Psoas muscle (tissue), 8 donors: Measurements from ENCODE around the gene ELK1. TPM values are rescaled to one million over a fixed set of nuclear protein-coding genes. Genes with fewer than 3 reads are reported as not detected.

Experiments used
- ATAC-seq, 4 donors: fragments of 200-7000 bp; cut with Tn5 transposase; one replicate each; pipeline ENCODE4 v1.9.1; 2020; ENCODE audit warnings: moderate library complexity in 3 of 4, mild to moderate bottlenecking in 2 of 4
- DNase-seq, 2 donors: peaks; one replicate each; pipeline ENCODE4 v3.0.0-alpha.2; 2020
- H3K27ac ChIP-seq: fragments of 200-600 bp; one replicate; pipeline ENCODE4 v1.8.0; 2022
- H3K27me3 ChIP-seq, 3 donors: fragments of 200-600 bp in 1 of 3; one replicate each; pipeline versions ENCODE4 v1.6.1 to v1.8.0; 2013 to 2022; ENCODE audit warnings: low read length in 2 of 3, mild to moderate bottlenecking in 2 of 3, moderate library complexity in 1 of 3; ENCODE audit not compliant: insufficient read depth in 3 of 3
- H3K36me3 ChIP-seq, 2 donors: fragments of 200-600 bp in 1 of 2; one replicate each; pipeline versions ENCODE4 v1.6.1 to v1.8.0; 2013 to 2022; ENCODE audit warnings: low read depth in 1 of 2, mild to moderate bottlenecking in 1 of 2, moderate library complexity in 1 of 2; ENCODE audit not compliant: insufficient read depth in 1 of 2
- H3K4me1 ChIP-seq: fragments of 200-600 bp; one replicate; pipeline ENCODE4 v1.8.0; 2022
- H3K4me3 ChIP-seq: fragments of 200-600 bp; one replicate; pipeline ENCODE4 v1.8.0; 2022; ENCODE audit warnings: mild to moderate bottlenecking
- H3K9me3 ChIP-seq: fragments of 200-600 bp; one replicate; pipeline ENCODE4 v1.8.0; 2022
- CTCF ChIP-seq: fragments of 200-600 bp; IDR thresholded peaks from one replicate; pipeline ENCODE4 v1.8.0; 2022; ENCODE audit warnings: antibody characterized with exemption
- whole genome bisulfite sequencing, 3 donors: extraction: QIAGEN DNeasy Blood & Tissue Kit; methylation state at CpG; one replicate each; pipeline versions ENCODE4 v1.1.6 to v1.1.7; 2013; 5-methylcytosine and 5-hydroxymethylcytosine counted together
- intact Hi-C, 2 donors: fragments of 100-400 bp; cut with DNase I; formaldehyde crosslinking; loops; one replicate each; pipeline versions ENCODE4 v1.11.0 to v1.14.2; 2022
- polyA plus RNA-seq, 3 donors: library from polyadenylated mRNA; stranded (reverse); fragments of 200-250 nt; gene quantifications; one replicate each; pipeline ENCODE4 v1.2.3, GENCODE V29; 2013
- total RNA-seq, 4 donors: library from RNA; stranded (reverse); fragmentation: NEBNext Ultra II Directional in 2 of 4; extraction: Animal tissue kit (Norgen Biotek cat#: 25700) in 2 of 4; gene quantifications; one replicate each; pipeline versions ENCODE4 v1.2.1 to v1.2.4, GENCODE V29; 2021 to 2023
- donor health status: healthy with polysubstance abuse.
- donor health status: DM: no; HTN: no; CAD: no; lungs with moderate emphysema.
- donor health status: Bipolar disorder and iron deficiency.
- donor health status: healthy.
- donor health status: DM: yes; HTN: yes; CAD: no.
- donor health status: DM: no; HTN: no; CAD: no.
- donor health status: DM: no; HTN: no; CAD: no.
- donor health status: DM: yes; HTN: yes; CAD: no.

ELK1 gene
- total and polyA plus RNA-seq, 7 donors: 18.7 to 55.7 (median 33.3) TPM

- DNase-seq (no peak), ATAC-seq (no peak)
- no peak for TF ChIP-seq CTCF
- intact Hi-C loops: no loop called here
- H3K9me3 ChIP-seq: no peaks in the 10 kb centered on the region
- no peak overlapping the region for H3K27ac ChIP-seq
- H3K4me1 ChIP-seq: no peaks in the 10 kb centered on the region
- H3K27me3 ChIP-seq: peaks cover 0 to 3% (median 0%) of the 10 kb centered on the region in 3 donors
- no peak overlapping the region for H3K4me3 ChIP-seq
- 63 to 71% (median 68%) methylated on average over 14 of the region's 14 CpGs for WGBS, 3 donors
- H3K36me3 ChIP-seq: peaks cover 2 to 34% of the 10 kb centered on the region in 2 donors
These were observed 16.4 kb downstream of the ELK1 start for GRCh38 chrX:47633689-47634590.

- DNase-seq (no peak), ATAC-seq (no peak)
- H3K9me3 ChIP-seq: no peaks in the 10 kb centered on the region
- no peak overlapping the region for H3K4me3 ChIP-seq
- intact Hi-C loops: no loop called here
- H3K36me3 ChIP-seq: peaks cover 0 to 24% of the 10 kb centered on the region in 2 donors
- no peak for TF ChIP-seq CTCF
- peaks cover 0 to 3% (median 0%) of the 10 kb centered on the region in 3 donors for H3K27me3 ChIP-seq
- WGBS, 3 donors: 51 to 71% (median 59%) methylated on average over 4 of the region's 4 CpGs
- no peak overlapping the region for H3K27ac ChIP-seq
- H3K4me1 ChIP-seq: no peaks in the 10 kb centered on the region
These were observed 17.7 kb downstream of the ELK1 start for GRCh38 chrX:47632666-47633065.

- DNase-seq: no peak
- H3K9me3 ChIP-seq: no peaks in the 10 kb centered on the region
- TF ChIP-seq CTCF: no peak
- H3K36me3 ChIP-seq: peaks cover 0 to 20% of the 10 kb centered on the region in 2 donors
- 69 to 87% (median 75%) methylated on average over 5 of the region's 5 CpGs for WGBS, 3 donors
- no peak overlapping the region for H3K4me3 ChIP-seq
- H3K27ac ChIP-seq: no peak overlapping the region
- no peaks in the 10 kb centered on the region for H3K4me1 ChIP-seq
- intact Hi-C loops: no loop called here
- no peak for ATAC-seq
- peaks cover 0 to 3% (median 0%) of the 10 kb centered on the region in 3 donors for H3K27me3 ChIP-seq
These were observed 18.7 kb downstream of the ELK1 start for GRCh38 chrX:47631676-47632075.

- no peak for TF ChIP-seq CTCF
- no peaks in the 10 kb centered on the region for H3K9me3 ChIP-seq
- peaks cover 0 to 4% of the 10 kb centered on the region in 2 donors for H3K36me3 ChIP-seq
- ATAC-seq: no peak
- intact Hi-C loops: no loop called here
- no peak for DNase-seq
- 48 to 60% (median 56%) methylated on average over 11 to 14 of the region's 14 CpGs for WGBS, 3 donors
- peaks cover 0 to 6% (median 0%) of the 10 kb centered on the region in 3 donors for H3K27me3 ChIP-seq
- H3K4me1 ChIP-seq: no peaks in the 10 kb centered on the region
- H3K27ac ChIP-seq: no peak within 1 kb of the TSS
- H3K4me3 ChIP-seq: no peak within 1 kb of the TSS
These were observed 20.8 kb downstream of the ELK1 start, which contains the start of gene CFP for GRCh38 chrX:47629419-47630200. Gene CFP (minus strand): TSS chrX:47629930. CDS start chrX:47629844, 86 bp downstream.
